Cardiac fibroblast (primary cell): ENCODE measurements around the gene FAM162B.

Experiments
- DNase-seq, 2 donors: peaks; one replicate each; pipeline versions ENCODE4 v3.0.0 to v3.0.0-alpha.2; 2010; ENCODE audit warnings: low read depth in 2 of 2
- H3K4me3 ChIP-seq, 2 donors: replicated peaks in 1 of 2; 1 replicate in 1 of 2; 2 replicates in 1 of 2; pipeline ENCODE4 v1.5.1; 2011; ENCODE audit warnings: low read depth in 2 of 2, low read length in 2 of 2, mild to moderate bottlenecking in 2 of 2, moderate library complexity in 1 of 2
- TF ChIP-seq, protein P1 (sequence below): IDR thresholded peaks from one replicate; pipeline ENCODE4 v1.5.1; 2011; ENCODE audit warnings: low read depth, mild to moderate bottlenecking, low read length, inconsistent platforms

Gene FAM162B

GRCh38 chr6:116783852-116784251 is 18.3 kb upstream of the FAM162B start:
- TF ChIP-seq, protein P1, sequence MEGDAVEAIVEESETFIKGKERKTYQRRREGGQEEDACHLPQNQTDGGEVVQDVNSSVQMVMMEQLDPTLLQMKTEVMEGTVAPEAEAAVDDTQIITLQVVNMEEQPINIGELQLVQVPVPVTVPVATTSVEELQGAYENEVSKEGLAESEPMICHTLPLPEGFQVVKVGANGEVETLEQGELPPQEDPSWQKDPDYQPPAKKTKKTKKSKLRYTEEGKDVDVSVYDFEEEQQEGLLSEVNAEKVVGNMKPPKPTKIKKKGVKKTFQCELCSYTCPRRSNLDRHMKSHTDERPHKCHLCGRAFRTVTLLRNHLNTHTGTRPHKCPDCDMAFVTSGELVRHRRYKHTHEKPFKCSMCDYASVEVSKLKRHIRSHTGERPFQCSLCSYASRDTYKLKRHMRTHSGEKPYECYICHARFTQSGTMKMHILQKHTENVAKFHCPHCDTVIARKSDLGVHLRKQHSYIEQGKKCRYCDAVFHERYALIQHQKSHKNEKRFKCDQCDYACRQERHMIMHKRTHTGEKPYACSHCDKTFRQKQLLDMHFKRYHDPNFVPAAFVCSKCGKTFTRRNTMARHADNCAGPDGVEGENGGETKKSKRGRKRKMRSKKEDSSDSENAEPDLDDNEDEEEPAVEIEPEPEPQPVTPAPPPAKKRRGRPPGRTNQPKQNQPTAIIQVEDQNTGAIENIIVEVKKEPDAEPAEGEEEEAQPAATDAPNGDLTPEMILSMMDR = no peak
- H3K4me3 ChIP-seq = no peak overlapping the region
- peak in 1 of 2 donors; percentile 55 for DNase-seq

DNA sequence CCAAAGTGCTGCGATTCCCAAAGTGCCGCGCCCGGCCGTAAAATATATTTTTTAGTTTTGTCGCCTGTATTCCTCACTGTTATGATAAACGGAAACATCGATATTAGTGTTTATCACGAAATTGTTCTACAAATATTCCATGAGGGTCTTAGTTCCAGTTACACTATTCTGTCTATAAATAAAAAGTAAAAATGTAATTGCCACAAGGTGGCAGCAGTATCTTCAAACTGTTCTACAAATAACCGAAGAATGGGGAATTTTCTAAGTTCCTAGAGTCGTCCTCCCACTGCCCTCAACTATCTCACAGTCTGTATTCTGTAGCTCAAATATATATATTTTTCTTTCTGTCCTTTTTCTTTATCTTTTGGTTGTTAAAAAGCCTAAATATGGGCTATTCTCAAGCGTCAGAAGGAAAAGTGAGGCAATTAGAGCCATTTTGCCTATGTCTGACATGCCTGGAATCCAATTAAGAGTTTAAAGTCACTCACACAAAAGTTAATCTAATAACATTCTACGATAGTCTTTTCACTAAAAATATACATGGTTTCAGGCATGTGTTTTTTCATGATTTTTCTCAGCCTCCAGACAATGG is 14.2 kb upstream of the FAM162B start:
- DNase-seq = peak; percentile 57 to 68
- H3K4me3 ChIP-seq = no peak overlapping the region
- TF ChIP-seq, protein P1 = peak; percentile 33

DNA sequence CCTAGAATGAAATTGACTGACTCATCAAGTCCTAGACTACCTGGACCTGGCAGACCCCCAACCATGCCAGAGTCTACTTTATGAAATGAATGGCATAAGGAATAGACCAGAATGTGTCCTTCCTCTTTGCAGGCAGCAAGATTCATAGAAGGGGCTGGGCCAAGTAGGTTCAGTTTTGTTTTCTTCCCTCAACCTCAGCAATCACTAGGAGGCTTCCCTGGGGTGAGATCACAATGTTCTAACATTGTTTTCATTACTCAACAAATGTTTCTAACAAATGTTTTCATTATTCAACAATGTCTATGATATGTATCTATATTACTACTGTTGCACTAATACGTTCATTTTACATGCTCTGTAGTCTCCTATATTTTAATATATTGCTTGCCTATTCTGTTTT is 8.4 kb upstream of the FAM162B start:
- TF ChIP-seq, protein P1 = no peak
- H3K4me3 ChIP-seq = no peak overlapping the region
- DNase-seq = peak in 1 of 2 donors; percentile 72

GRCh38 chr6:116772450-116772849 is 6.9 kb upstream of the FAM162B start:
- TF ChIP-seq, protein P1 = no peak
- no peak for DNase-seq
- H3K4me3 ChIP-seq = no peak overlapping the region

DNA sequence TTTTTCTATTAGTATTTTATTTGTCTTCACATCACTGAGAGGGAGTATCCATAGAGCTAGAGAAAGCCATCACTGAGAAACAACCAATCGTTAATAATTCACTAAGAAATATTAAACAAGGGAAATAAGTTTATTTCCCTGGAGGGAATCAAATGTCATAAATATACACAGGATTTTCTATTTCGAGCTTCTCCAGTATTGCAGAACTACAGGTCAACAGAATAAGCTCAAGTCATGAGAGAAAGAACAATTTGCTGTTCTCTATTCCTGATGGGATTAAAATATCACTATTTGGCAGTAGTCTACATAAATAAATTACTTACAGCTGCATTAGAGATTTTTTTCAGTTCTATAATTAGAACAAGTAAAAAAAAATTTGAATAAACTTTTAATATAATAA is 2.2 kb upstream of the FAM162B start:
- DNase-seq = no peak
- TF ChIP-seq, protein P1 = no peak
- no peak overlapping the region for H3K4me3 ChIP-seq

GRCh38 chr6:116766506-116767176 is 1.1 kb upstream of the FAM162B start:
- DNase-seq = no peak
- TF ChIP-seq, protein P1 = no peak
- H3K4me3 ChIP-seq = no peak overlapping the region

GRCh38 chr6:116764629-116764960 is 924 bp downstream of the FAM162B start:
- H3K4me3 ChIP-seq = peak overlapping the region; percentile 47 to 69
- peak in 1 of 2 donors; percentile 54 for DNase-seq
- TF ChIP-seq, protein P1 = no peak
